Cardiac muscle cell (in vitro differentiated cells and primary cell): ENCODE results near the gene ANXA3. TPM values are rescaled to one million over a fixed set of nuclear protein-coding genes. Genes with fewer than 3 reads are reported as not detected.

Experiments used
- DNase-seq, 2 donors: peaks; one replicate each; pipeline versions ENCODE4 v3.0.0 to v3.0.0-alpha.2; 2010 to 2017; ENCODE audit warnings: low read depth in 1 of 2, low spot score in 1 of 2
- H3K27ac ChIP-seq: fragments of 200-600 bp; sonication (generic); 2 replicates; pipeline ENCODE4 v1.5.1; 2016
- H3K27me3 ChIP-seq: fragments of 200-600 bp; sonication (generic); 2 replicates; pipeline ENCODE4 v1.6.0; 2016; ENCODE audit warnings: control low read depth
- H3K36me3 ChIP-seq: fragments of 200-600 bp; sonication (generic); 2 replicates; pipeline ENCODE4 v1.5.1; 2016; ENCODE audit warnings: control low read depth
- H3K4me1 ChIP-seq: fragments of 200-600 bp; sonication (generic); 2 replicates; pipeline ENCODE4 v1.8.1; 2017; ENCODE audit warnings: low read depth, mild to moderate bottlenecking, mixed run types
- H3K4me3 ChIP-seq: fragments of 200-600 bp; sonication (generic); 2 replicates; pipeline ENCODE4 v1.5.1; 2016; ENCODE audit warnings: mild to moderate bottlenecking
- H3K9me3 ChIP-seq: fragments of 200-600 bp; sonication (generic); 2 replicates; pipeline ENCODE4 v1.5.1; 2017; ENCODE audit warnings: low read depth, mild to moderate bottlenecking, control low read depth
- CTCF ChIP-seq: IDR thresholded peaks from 2 replicates; pipeline ENCODE4 v1.5.1; 2012; ENCODE audit warnings: low read depth, mild to moderate bottlenecking, low read length
- polyA plus RNA-seq: library from polyadenylated mRNA; unstranded; fragments of >200 nt; fragmentation: Nextera tagmentation; extraction: Ambion mirVana; gene quantifications from 2 replicates; pipeline ENCODE4 v1.2.1, GENCODE V29; 2016
- total RNA-seq: library from RNA; depleted of rRNA; stranded (reverse); fragments of >200 nt; gene quantifications from 2 replicates; pipeline ENCODE4 v1.2.3, GENCODE V29; 2016

Gene ANXA3
- total and polyA plus RNA-seq, 2 experiments from 2014 or later: 18.7 to 33.3 TPM

DNA sequence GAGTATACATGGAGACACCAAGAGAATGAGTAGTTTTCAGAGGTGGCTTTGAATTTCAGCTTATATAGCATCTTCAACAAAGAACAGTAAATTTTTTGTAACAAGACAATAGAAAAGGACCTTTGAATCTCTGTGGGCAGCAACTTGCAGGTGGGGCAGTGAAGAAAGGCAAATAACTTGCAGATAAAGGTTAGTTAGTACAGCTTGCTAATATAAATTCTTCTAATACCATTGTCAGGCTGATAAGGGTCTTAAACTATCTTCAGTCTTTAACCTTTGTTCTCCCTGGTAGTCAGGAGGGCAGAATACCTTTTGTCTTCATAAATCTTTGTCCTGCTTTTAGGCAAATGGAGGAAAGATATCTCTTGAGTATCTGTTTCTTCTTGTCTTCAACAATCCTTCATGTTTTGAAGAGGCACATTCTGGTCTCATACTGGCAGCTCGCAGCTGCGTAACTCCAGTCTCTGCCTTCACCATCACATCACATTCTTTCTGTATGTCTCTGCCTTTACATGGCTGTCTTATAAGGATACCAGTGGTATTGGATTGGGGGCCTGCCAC, 16.0 kb downstream of the ANXA3 start:
- peaks cover 6% of the 10 kb centered on the region for H3K4me1 ChIP-seq
- no peak for DNase-seq
- no peak overlapping the region for H3K27ac ChIP-seq
- no peak overlapping the region for H3K4me3 ChIP-seq
- H3K36me3 ChIP-seq: no peaks in the 10 kb centered on the region
- no peak for TF ChIP-seq CTCF
- H3K9me3 ChIP-seq: no peaks in the 10 kb centered on the region
- H3K27me3 ChIP-seq: no peaks in the 10 kb centered on the region

DNA sequence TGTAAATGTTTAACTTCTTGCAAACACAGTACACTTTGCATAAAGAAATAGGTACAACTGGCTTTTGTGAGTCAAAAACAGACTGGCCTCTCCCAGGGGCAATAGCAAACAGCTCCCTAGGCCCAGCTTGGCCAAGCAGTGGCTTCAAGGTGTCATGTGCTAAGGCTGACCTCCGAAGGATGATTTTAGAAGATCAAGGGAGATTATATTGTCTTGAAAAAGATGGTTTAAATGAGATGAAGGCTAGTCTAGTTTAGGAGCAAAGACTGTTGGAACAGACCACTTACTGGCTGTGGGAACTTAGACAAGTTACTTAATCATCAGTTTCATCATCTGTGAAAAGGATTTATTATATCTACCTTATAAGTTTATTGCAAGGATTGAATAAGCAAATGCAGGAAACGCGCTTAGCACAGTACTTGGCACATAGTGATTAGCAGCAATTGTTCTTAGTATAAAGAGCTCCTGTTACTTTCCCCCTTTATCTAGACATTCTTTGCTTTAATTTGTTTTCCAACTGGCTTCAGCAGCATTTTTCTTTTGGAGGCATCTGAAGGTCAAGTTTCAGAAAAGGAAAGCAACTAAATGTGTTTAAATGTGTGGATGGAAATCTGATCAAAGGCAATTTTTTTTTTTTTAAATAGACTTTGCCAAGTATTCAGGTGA, 17.2 kb downstream of the ANXA3 start:
- Histone ChIP-seq H3K4me1 (peaks cover 6% of the 10 kb centered on the region), H3K27me3 (no peaks in the 10 kb centered on the region), H3K4me3 (no peak overlapping the region), H3K36me3 (no peaks in the 10 kb centered on the region), H3K9me3 (no peaks in the 10 kb centered on the region), H3K27ac (no peak overlapping the region)
- DNase-seq: peak in 1 of 2 donors; percentile 46
- no peak for TF ChIP-seq CTCF

GRCh38 chr4:78569306-78569821, 17.8 kb downstream of the ANXA3 start:
- Histone ChIP-seq H3K4me1 (peaks cover 6% of the 10 kb centered on the region), H3K27ac (no peak overlapping the region), H3K4me3 (no peak overlapping the region), H3K9me3 (no peaks in the 10 kb centered on the region), H3K27me3 (no peaks in the 10 kb centered on the region), H3K36me3 (no peaks in the 10 kb centered on the region)
- DNase-seq: peak in 1 of 2 donors; percentile 86
- no peak for TF ChIP-seq CTCF

DNA sequence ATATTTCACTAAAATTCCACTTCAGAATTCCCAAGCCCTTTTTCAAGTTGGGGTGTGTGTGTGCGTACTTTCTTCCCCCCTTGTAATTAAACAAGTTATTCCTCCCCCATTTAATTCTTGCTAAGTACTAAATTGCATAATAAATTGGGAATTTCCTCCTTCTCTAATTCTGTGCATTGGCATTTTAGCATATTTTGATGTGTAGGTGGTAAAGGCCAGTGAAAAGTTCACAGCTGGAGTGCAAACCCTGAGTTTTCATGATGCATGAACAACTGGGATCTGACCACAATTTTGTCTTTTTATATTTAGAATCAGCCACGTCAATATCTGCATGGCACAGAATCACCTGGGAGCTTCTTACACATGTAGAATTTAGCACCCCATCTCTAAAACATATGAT, 18.5 kb downstream of the ANXA3 start:
- H3K4me3 ChIP-seq: no peak overlapping the region
- H3K4me1 ChIP-seq: peaks cover 6% of the 10 kb centered on the region
- no peak overlapping the region for H3K27ac ChIP-seq
- TF ChIP-seq CTCF: no peak
- H3K36me3 ChIP-seq: no peaks in the 10 kb centered on the region
- DNase-seq: no peak
- no peaks in the 10 kb centered on the region for H3K9me3 ChIP-seq
- no peaks in the 10 kb centered on the region for H3K27me3 ChIP-seq

GRCh38 chr4:78571804-78572203, 20.2 kb downstream of the ANXA3 start:
- DNase-seq: no peak
- Histone ChIP-seq H3K27me3 (no peaks in the 10 kb centered on the region), H3K9me3 (no peaks in the 10 kb centered on the region), H3K27ac (no peak overlapping the region), H3K4me1 (peaks cover 6% of the 10 kb centered on the region), H3K36me3 (no peaks in the 10 kb centered on the region), H3K4me3 (no peak overlapping the region)
- TF ChIP-seq CTCF: no peak
